Glutamatergic neuron (in vitro differentiated cells): ENCODE results near the gene SPAG17. TPM values are rescaled to one million over a fixed set of nuclear protein-coding genes. Genes with fewer than 3 reads are reported as not detected.

ENCODE experiments used
- DNase-seq: peaks from one replicate; pipeline ENCODE4 v3.0.0; 2022
- H3K27ac Mint-ChIP-seq: one replicate; pipeline ENCODE4 v1.8.0; 2020; ENCODE audit warnings: mild to moderate bottlenecking, mixed read lengths, inconsistent platforms; ENCODE audit not compliant: unreplicated experiment
- H3K27me3 Mint-ChIP-seq: one replicate; pipeline ENCODE4 v1.8.0; 2020; ENCODE audit warnings: mild to moderate bottlenecking, moderate library complexity, mixed read lengths, inconsistent platforms; ENCODE audit not compliant: unreplicated experiment
- H3K36me3 Mint-ChIP-seq: one replicate; pipeline ENCODE4 v1.8.0; 2020; ENCODE audit warnings: mild to moderate bottlenecking, mixed read lengths, inconsistent platforms; ENCODE audit not compliant: unreplicated experiment
- H3K4me1 Mint-ChIP-seq: one replicate; pipeline ENCODE4 v1.8.0; 2020; ENCODE audit warnings: mild to moderate bottlenecking, low read depth, mixed read lengths, inconsistent platforms; ENCODE audit not compliant: unreplicated experiment
- H3K4me3 Mint-ChIP-seq: one replicate; pipeline ENCODE4 v1.8.0; 2020; ENCODE audit warnings: mild to moderate bottlenecking, mixed read lengths, inconsistent platforms; ENCODE audit not compliant: unreplicated experiment
- H3K9me3 Mint-ChIP-seq: one replicate; pipeline ENCODE4 v1.8.0; 2020; ENCODE audit warnings: mild to moderate bottlenecking, moderate library complexity, mixed read lengths, inconsistent platforms; ENCODE audit not compliant: unreplicated experiment
- total RNA-seq: library from RNA; stranded (reverse); fragmentation: NEBNext Ultra II Directional; extraction: Animal tissue kit (Norgen Biotek cat#: 25700); gene quantifications from one replicate; pipeline ENCODE4 v1.2.1, GENCODE V29; 2021; ENCODE audit not compliant: unreplicated experiment
- TF ChIP-seq, protein P1 (sequence below): fragments of 200-600 bp; sonication (generic); IDR thresholded peaks from one replicate; pipeline ENCODE4 v1.5.0; 2021; ENCODE audit not compliant: partially characterized antibody, unreplicated experiment

SPAG17 gene
- total RNA-seq, 1 donor from 2014 or later, result not detected

GRCh38 chr1:118115567-118116295 is 69.3 kb downstream of the SPAG17 start:
- Mint-ChIP-seq H3K4me3 (no peak overlapping the region), H3K9me3 (no peaks in the 10 kb centered on the region), H3K27me3 (no peaks in the 10 kb centered on the region), H3K4me1 (no peaks in the 10 kb centered on the region), H3K27ac (no peak overlapping the region), H3K36me3 (no peaks in the 10 kb centered on the region)
- no peak for DNase-seq
- TF ChIP-seq, protein P1, sequence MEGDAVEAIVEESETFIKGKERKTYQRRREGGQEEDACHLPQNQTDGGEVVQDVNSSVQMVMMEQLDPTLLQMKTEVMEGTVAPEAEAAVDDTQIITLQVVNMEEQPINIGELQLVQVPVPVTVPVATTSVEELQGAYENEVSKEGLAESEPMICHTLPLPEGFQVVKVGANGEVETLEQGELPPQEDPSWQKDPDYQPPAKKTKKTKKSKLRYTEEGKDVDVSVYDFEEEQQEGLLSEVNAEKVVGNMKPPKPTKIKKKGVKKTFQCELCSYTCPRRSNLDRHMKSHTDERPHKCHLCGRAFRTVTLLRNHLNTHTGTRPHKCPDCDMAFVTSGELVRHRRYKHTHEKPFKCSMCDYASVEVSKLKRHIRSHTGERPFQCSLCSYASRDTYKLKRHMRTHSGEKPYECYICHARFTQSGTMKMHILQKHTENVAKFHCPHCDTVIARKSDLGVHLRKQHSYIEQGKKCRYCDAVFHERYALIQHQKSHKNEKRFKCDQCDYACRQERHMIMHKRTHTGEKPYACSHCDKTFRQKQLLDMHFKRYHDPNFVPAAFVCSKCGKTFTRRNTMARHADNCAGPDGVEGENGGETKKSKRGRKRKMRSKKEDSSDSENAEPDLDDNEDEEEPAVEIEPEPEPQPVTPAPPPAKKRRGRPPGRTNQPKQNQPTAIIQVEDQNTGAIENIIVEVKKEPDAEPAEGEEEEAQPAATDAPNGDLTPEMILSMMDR, result no peak

DNA sequence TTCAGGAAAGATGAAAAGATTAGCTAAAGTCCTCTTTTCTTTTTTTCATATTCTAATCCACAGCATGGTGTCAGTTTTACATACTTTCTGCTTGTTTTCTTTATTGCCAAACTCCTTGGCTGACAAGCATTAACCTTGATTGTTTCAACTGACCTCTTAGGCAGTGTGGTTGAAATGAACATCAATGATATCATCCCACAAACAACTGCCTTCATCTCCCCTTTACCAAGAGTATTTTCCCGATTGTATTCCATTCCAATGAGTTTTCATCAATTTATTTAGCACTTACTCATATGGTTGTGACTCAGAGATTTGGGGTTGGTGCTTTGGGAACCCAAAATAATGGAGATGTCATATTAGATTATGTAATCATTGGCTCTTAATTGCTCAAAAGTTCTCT is 71.8 kb downstream of the SPAG17 start:
- TF ChIP-seq, protein P1, result no peak
- H3K4me3 Mint-ChIP-seq, result no peak overlapping the region
- H3K4me1 Mint-ChIP-seq, result no peaks in the 10 kb centered on the region
- H3K27ac Mint-ChIP-seq, result no peak overlapping the region
- no peak for DNase-seq
- no peaks in the 10 kb centered on the region for H3K27me3 Mint-ChIP-seq
- no peaks in the 10 kb centered on the region for H3K36me3 Mint-ChIP-seq
- no peaks in the 10 kb centered on the region for H3K9me3 Mint-ChIP-seq

DNA sequence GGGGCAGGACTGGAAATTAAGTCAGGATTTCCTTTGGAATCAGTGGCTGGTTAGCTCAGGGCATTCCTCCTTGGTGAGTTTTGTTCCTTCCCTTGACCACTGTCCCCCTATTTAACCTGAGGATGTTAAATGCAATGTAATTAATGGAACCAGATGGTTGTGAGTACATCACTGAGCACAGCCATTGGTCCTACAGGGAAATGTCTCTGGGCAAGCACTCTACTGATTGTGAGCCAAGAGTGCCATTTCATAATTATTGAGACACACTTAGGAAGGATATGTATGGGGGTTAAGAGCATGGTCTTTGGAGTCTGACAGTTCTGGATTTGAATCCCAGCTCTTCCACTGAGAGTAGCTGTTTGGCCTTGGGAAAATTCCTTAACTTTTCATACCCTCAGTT is 74.4 kb downstream of the SPAG17 start:
- Mint-ChIP-seq H3K4me3 (no peak overlapping the region), H3K9me3 (no peaks in the 10 kb centered on the region), H3K4me1 (no peaks in the 10 kb centered on the region), H3K27me3 (no peaks in the 10 kb centered on the region), H3K36me3 (no peaks in the 10 kb centered on the region), H3K27ac (no peak overlapping the region)
- no peak for DNase-seq
- TF ChIP-seq, protein P1, result no peak

GRCh38 chr1:118104951-118105350 is 80.1 kb downstream of the SPAG17 start:
- TF ChIP-seq, protein P1, result no peak
- H3K4me1 Mint-ChIP-seq, result no peaks in the 10 kb centered on the region
- no peak for DNase-seq
- no peak overlapping the region for H3K4me3 Mint-ChIP-seq
- H3K9me3 Mint-ChIP-seq, result no peaks in the 10 kb centered on the region
- H3K27ac Mint-ChIP-seq, result no peak overlapping the region
- H3K27me3 Mint-ChIP-seq, result no peaks in the 10 kb centered on the region
- no peaks in the 10 kb centered on the region for H3K36me3 Mint-ChIP-seq

DNA sequence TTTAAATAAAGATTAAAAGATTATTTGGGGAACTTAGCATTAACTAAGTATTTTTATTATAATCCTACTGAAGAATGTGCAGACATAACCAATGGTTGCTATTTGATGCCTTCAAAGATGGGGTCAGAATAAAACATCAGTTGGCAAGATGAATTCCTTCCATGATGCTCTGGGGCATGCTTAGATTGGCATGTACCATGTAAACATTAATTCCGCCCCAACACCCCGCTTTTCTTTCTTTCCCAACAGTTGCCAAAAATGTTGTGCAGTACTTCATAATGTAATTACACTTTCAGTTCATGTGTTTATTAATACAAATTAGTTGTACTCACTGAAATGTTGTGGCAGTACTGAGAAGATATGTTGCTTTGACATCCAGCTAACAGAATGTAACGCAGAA is 82.6 kb downstream of the SPAG17 start:
- TF ChIP-seq, protein P1, result no peak
- no peaks in the 10 kb centered on the region for H3K9me3 Mint-ChIP-seq
- no peaks in the 10 kb centered on the region for H3K27me3 Mint-ChIP-seq
- no peaks in the 10 kb centered on the region for H3K4me1 Mint-ChIP-seq
- no peaks in the 10 kb centered on the region for H3K36me3 Mint-ChIP-seq
- no peak for DNase-seq
- no peak overlapping the region for H3K4me3 Mint-ChIP-seq
- H3K27ac Mint-ChIP-seq, result no peak overlapping the region
